Right forelimb (tissue), 1 donor: Measurements from ENCODE around the gene ABCC1.
"Not testable (repeated sequence)": the region's sequence is repeated elsewhere in the genome, so short reads cannot be mapped to it uniquely, and the experiment has no call there.

Experiments
- DNase-seq: peaks from one replicate; pipeline ENCODE4 v3.0.0-alpha.2; 2018

Gene ABCC1

GRCh38 chr16:16086653-16087446 is 137.4 kb downstream of the ABCC1 start:
- DNase-seq = no peak

DNA sequence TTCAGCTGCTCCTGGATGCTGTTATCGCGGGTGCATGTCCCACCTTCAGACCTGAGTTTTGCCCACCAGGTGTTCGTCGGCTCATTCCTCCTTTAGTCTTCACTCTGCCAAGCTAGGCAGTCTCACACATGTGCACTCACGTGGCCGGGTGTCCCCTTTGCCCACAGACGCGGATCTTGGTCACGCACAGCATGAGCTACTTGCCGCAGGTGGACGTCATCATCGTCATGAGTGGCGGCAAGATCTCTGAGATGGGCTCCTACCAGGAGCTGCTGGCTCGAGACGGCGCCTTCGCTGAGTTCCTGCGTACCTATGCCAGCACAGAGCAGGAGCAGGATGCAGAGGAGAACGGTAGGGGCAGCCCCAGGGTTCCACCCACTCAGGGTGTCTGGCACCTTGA is 140.8 kb downstream of the ABCC1 start:
- no peak for DNase-seq

DNA sequence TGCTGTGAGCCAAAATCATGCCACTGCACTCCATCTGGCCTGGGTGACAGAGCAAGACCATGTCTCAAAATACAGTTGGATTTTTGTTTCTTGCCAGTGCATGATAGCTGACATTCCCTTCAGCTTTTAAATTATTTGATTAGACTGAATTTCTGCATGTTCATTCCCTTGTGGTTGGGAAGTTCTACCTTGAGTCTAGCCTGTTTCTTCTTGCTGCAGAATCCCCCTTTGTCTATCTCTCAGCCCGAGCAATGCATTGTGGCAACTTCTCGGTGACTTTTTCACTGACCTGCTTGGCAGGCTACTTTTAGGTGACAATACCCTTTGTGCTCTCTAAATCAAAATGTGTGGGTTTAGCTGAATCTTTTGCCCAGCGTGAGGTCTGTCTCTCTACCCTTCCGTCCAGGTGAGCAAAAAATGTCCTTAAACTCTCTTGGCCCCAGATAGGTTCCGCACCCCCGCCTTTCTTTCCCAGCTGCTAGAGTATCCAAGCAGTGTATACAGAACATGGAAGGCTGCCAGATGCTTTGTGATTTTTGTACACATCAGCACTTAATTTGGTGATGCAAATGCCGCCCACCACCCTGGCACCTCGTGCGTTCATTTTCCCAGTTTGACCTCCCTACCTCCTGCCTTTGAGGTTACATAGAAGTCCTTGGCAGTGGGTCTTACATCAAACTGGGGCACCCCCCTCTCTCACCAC is 143.7 kb downstream of the ABCC1 start:
- no peak for DNase-seq

- no peak for DNase-seq
Observed at GRCh38 chr16:16093628-16094332, 144.4 kb downstream of the ABCC1 start.

GRCh38 chr16:16095646-16096045 is 146.2 kb downstream of the ABCC1 start:
- no peak for DNase-seq

DNA sequence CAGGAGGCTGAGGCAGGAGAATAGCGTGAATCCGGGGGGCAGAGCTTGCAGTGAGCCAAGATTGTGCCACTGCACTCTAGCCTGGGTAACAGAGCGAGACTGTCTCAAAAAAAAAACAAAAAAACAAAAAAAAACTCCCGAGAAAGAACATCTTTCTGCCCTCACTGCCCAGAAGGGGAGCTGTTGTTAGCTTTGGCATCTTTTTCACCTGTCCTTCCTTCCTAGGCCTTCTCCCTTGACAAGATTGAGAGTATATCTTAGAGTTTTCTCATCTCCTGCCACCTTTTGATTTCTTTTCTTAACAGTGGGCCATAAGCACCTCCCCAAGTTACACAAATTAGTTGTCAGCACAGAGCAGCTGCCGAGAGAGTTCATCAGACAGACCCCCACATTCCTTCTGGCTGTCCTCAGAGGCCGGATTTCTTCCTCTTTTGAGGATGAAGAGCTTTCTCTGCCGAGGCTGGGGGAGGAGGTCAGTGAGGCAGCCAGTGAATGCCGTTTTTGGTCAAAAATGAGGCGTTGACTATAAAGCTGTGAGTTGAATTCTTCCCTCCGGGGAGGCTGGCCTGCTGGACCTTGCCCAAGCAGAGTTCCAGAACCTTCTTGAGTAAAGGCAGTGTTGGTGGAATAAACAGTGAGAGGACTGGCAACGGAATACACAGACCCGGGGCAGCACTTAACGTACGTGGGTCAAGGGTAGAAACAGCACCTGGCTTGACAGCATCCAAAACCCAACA is 146.9 kb downstream of the ABCC1 start:
- DNase-seq = peak; percentile 58

DNA sequence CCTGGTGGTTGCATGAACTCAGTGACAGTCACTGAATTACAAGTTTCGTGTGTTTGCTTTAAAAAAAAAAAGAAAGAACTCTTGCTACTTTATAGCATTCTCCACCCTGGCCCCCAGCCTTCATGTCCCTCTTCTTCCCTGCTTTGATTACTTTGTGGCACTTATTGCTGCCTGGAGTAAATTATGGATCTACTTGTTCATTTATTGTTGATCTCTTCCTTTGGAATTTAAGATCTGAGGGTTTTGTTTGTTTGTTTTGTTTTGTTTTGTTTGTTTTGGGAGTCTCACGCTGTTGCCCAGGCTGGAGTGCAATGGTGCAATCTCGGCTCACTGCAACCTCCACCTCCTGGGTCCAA is 147.4 kb downstream of the ABCC1 start:
- no peak for DNase-seq

DNA sequence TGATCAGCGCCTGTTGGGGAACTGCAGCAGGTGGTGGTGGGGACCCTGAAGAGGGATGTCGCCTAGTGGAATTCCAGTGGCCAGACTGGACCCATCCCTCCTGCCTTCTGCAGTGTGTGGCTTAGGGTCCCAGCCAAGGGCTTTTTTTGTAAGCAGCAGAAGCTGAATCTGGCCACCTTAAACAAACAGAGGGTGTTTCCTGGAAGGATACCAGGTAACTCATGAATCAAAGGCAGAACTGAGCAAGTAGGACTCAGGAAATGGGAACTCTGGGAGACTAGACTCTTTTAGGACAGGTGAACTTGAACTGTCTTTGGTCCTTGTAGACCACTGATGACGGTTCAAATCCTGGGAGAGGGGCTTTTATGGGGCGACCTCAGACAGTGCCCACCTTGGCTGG is 149.9 kb downstream of the ABCC1 start:
- DNase-seq = no peak

DNA sequence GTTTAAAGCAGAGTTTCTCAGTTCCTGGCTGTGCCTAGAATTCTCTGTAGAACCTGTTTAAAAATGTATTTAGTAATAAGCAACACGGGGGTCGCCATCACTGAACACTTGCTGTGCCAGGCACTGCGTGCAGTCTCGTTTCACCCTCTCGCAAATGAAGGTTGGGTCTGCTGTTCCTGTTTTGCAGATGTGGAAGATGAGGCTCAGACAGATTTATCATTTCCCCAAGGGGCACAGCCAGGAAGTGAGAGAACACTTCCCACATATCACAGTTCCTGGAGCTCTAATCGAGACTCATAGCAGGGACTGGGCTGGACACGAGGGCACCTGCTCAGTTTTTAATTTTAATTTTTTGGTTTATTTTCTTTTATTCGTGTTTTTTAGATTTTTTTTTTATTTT is 151.2 kb downstream of the ABCC1 start:
- no peak for DNase-seq

DNA sequence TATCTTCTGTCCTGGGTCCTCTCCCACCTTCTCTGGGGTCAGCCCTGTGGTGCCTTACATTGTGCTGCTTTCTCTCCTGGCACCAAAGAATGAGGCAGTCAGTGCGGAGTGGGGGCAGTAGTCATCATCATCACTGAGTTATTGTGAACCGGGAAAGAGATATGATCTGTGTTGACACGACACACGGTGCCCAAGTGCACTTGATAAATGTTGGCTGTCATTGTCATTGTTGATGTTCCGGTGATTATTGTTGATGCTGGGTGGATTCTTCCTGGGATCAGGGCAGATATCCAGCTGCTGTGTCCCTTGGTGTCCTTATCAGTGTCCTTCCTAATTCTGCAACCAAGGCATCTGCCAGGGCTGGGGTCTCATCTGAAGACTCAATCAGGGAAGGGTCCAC is 152.2 kb downstream of the ABCC1 start:
- DNase-seq = no peak

GRCh38 chr16:16102738-16103137 is 153.3 kb downstream of the ABCC1 start:
- DNase-seq = no peak

GRCh38 chr16:16104132-16104803 is 154.9 kb downstream of the ABCC1 start:
- not testable (repeated sequence) for DNase-seq

- not testable (repeated sequence) for DNase-seq
Observed at GRCh38 chr16:16104804-16105141, 155.4 kb downstream of the ABCC1 start.

- no peak for DNase-seq
Observed at GRCh38 chr16:16105646-16106045, 156.2 kb downstream of the ABCC1 start.

DNA sequence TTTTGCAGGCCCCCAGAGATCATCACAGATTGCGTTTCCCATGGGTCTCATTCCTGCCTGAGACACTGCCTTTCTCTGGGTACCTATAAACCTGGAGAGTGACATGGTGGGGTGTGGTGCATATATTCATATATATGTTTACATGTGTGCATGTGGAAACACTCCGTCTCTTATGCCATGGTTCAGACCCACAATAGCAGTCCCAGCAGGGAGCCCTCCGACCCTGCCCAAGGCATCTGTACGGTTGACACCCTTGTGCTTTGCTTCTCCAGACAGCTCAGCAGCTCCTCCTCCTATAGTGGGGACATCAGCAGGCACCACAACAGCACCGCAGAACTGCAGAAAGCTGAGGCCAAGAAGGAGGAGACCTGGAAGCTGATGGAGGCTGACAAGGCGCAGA is 157.1 kb downstream of the ABCC1 start:
- DNase-seq = no peak

DNA sequence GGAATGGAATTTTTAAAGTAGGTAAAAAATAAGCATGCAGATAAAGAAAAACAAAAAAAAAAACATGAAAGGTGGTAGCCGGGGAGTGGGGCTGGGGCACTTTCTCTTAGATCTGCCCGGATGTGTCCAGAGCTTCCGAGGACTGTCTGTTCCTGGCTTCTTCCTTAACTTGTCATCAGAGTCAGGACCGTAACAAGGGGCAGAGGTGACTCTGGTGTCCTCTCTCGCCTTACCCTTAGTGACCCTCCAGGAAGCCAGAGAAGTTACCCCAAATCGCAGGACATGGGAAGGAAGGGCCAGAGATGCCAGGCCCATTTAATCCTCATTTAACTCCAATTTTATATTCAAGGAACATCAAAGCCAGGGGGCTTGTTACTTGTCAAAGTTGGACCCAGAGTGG is 158.4 kb downstream of the ABCC1 start:
- DNase-seq = no peak

GRCh38 chr16:16108759-16109158 is 159.3 kb downstream of the ABCC1 start:
- no peak for DNase-seq

DNA sequence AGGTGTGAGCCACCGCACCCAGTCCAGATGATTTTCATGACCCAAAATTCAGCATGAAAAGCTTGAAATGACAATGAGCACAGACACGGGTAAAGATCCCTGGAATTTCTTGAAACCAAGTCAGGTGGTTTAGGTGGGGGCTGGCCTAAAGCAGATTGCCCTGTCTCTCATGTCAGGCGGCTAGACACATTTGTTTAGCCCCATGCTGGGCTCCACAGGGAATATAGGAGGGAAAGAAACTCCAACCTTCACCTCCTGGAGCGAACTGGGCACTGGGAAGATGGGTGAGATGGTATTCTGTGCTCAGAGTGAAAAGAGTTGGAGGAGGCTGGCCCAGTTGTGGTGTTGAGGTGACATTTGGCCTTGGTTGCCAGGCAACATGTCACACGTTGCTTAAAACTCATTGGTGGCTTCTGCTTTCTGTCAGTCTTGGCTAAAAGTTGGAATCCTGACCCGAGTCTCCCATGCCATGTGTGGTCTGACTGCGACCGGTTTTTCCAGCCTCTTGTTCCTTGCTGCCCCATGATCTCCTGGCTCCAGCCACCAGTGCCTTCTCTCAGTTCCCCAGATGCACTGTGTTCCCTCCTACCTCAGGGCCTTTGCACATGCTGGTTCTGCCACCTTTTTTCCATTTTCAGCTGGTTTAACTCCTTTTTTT is 160.2 kb downstream of the ABCC1 start:
- no peak for DNase-seq

- DNase-seq = no peak
Observed at GRCh38 chr16:16110111-16110490, 160.7 kb downstream of the ABCC1 start.

GRCh38 chr16:16111639-16112038 is 162.2 kb downstream of the ABCC1 start:
- DNase-seq = no peak

DNA sequence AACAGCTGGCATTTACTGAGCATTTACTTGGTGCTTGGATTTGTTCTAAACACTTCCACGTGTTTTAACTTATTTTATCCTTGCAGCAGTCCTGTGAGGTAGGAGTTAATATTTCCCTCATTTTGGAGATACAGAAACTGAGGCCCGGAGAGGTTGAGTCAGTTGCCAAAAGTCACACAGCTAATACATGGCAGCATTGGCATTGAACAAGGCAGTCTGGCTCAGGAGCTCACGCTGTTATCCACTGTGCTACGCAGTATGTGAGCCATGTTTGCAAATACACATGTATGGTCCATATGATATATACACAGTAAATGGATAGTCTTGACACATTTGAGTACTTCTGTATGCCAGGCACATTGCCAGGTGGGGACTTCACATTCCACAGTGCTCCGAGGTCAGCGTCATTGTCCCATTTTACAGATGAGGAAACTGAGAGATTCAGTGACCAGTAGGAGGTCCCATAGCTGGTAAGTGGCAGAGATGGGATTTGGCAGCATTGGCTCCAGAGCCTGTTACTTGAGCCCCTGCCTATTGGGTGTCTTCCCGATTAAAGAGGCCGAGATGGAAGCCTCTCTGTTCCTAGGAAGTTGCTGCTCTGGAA is 163.1 kb downstream of the ABCC1 start:
- DNase-seq = no peak

DNA sequence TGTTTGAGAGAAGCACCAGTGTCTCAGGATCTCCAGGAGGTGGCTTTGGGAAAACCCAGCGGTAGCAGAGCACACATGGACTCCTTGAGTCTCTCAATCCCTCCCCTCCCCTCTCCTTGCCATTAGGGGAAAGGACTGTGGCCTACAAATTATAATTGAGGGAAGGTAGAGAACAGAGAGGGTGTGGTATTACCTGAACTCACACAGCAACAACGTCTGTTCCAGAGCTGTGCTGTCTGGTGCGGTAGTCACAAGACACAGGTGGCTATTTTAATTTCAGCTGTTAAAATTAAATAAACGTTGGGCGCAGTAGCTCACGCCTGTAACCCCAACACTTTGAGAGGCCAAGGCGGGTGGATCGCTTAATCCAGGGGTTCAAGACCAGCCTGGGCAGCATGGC is 163.7 kb downstream of the ABCC1 start:
- DNase-seq = no peak
